ENCODE measurements around the gene BMPR2. TPM values are rescaled to one million over a fixed set of nuclear protein-coding genes. Genes with fewer than 3 reads are reported as not detected.

BMPR2 gene
- total and polyA plus RNA-seq, 2 of the 8 experiments (the other 6 are each of a cell fraction or from before 2014, with no cell fraction given), result 5.5 to 19.8 TPM

DNA sequence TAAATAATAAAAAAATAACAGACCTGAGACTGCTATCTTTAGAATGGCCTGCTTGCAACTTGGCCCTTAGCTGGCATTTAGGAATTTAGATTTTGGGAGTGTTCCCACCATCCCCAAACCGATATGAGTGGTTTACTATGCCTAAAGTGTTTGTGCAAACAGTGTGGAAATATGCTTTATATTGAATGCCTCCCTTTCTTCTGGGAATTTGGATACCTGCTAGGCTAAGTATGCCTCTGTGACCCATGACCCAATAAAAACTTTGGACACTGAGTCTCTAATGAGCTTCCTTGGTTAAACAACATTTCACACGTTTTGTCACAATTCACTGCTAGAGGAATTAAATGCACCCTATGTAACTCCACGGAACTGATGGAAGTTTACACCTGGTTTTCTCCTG, 73.2 kb downstream of the BMPR2 start:
- H3K4ac ChIP-seq (replicated peaks; ENCODE audit: insufficient read length, low read depth, low read length), result no peak overlapping the region
- H3K23ac ChIP-seq (ENCODE audit: insufficient read length), result no peak overlapping the region
- no peak for DNase-seq (ENCODE audit: low read depth in 1 of 2, low spot score in 2 of 2)
- no peak overlapping the region for H4K8ac ChIP-seq (ENCODE audit: extremely low read depth, insufficient read depth, low read length)
- ChIA-PET CTCF (ENCODE audit: partially characterized antibody) (no interaction called here), POLR2A (ENCODE audit: partially characterized antibody) (no interaction called here)
- TF ChIP-seq POLR2A (IDR thresholded peaks at IDR 0.05; ENCODE audit: control extremely low read depth in 1 of 2, low read depth in 2 of 2, low read length in 2 of 2) (no peak), JUND (IDR thresholded peaks at IDR 0.05; ENCODE audit: low read length) (no peak), ZNF274 (IDR thresholded peaks at IDR 0.05; ENCODE audit: borderline replicate concordance, extremely low read depth, low read length) (no peak)
- no peak overlapping the region for H2AFZ ChIP-seq (ENCODE audit: low read length)
- H3K56ac ChIP-seq (replicated peaks; ENCODE audit: insufficient read length, low read depth, low read length), result no peak overlapping the region
- H3K27ac ChIP-seq (ENCODE audit: low read depth, low read length), result no peak overlapping the region
- no peak overlapping the region for H2BK15ac ChIP-seq (ENCODE audit: low read length)
- H3K4me3 ChIP-seq (ENCODE audit: extremely low read depth in 1 of 4, insufficient read depth in 2 of 4, low read depth in 3 of 4, low read length in 4 of 4), result no peak overlapping the region
- no peaks in the 10 kb centered on the region for H3K4me1 ChIP-seq (replicated peaks in 1 of 4; ENCODE audit: control insufficient read depth in 3 of 4, insufficient read depth in 4 of 4, low read length in 3 of 4)
- H4K91ac ChIP-seq (replicated peaks; ENCODE audit: insufficient read length, low read length), result no peak overlapping the region
- H3K23me2 ChIP-seq (ENCODE audit: low read depth, low read length), result no peaks in the 10 kb centered on the region
- H3K18ac ChIP-seq (ENCODE audit: extremely low read depth, low read length), result no peak overlapping the region
- no peaks in the 10 kb centered on the region for H3K9me3 ChIP-seq (ENCODE audit: insufficient read depth in 2 of 2, low read depth in 1 of 2, low read length in 1 of 2)
- H2BK12ac ChIP-seq (ENCODE audit: low read depth, low read length), result no peak overlapping the region
- no peaks in the 10 kb centered on the region for H4K20me1 ChIP-seq (replicated peaks in 1 of 2; ENCODE audit: control insufficient read depth in 1 of 2, insufficient read depth in 2 of 2, low read length in 2 of 2)
- no peak overlapping the region for H2AK5ac ChIP-seq (ENCODE audit: low read depth, low read length)
- no peaks in the 10 kb centered on the region for H3K79me2 ChIP-seq (ENCODE audit: control insufficient read depth in 1 of 2, insufficient read depth in 2 of 2, low read length in 2 of 2)
- H2BK120ac ChIP-seq (replicated peaks; ENCODE audit: low read depth, low read length), result no peak overlapping the region
- WGBS, 2 experiments (ENCODE audit: extremely low coverage in 1 of 2, insufficient coverage in 1 of 2, insufficient read length in 1 of 2, insufficient replicate concordance in 2 of 2, low coverage in 1 of 2, low lambda C conversion rate in 2 of 2, missing lambda C conversion rate in 1 of 2), result 95% methylated on average over 3 of the region's 3 CpGs; no CpG with 5 or more reads in 1 of the 2 experiments
- no peak overlapping the region for H2BK20ac ChIP-seq (ENCODE audit: low read length)
- H4K5ac ChIP-seq (ENCODE audit: insufficient read length, low read depth, low read length), result no peak overlapping the region
- H3K4me2 ChIP-seq (ENCODE audit: insufficient read depth in 1 of 2, low read depth in 2 of 2, low read length in 2 of 2), result no peak overlapping the region
- no peaks in the 10 kb centered on the region for H3K36me3 ChIP-seq (ENCODE audit: control insufficient read depth in 2 of 4, insufficient read depth in 4 of 4, low read length in 3 of 4)
- H3K27me3 ChIP-seq (replicated peaks in 1 of 4; ENCODE audit: control insufficient read depth in 3 of 4, extremely low read depth in 1 of 4, insufficient read depth in 3 of 4, low read length in 3 of 4), result no peaks in the 10 kb centered on the region
- no peak overlapping the region for H2BK5ac ChIP-seq (ENCODE audit: low read depth, low read length)
- H3K9ac ChIP-seq (replicated peaks in 1 of 4; ENCODE audit: extremely low read depth in 1 of 4, low read depth in 3 of 4, low read length in 3 of 4), result no peak overlapping the region
- H3K79me1 ChIP-seq (ENCODE audit: low read depth, low read length), result peaks cover 2% of the 10 kb centered on the region; the same call in 1 of the 2 replicates
- no peak for FAIRE-seq
- no peak overlapping the region for H3K14ac ChIP-seq (ENCODE audit: insufficient read length)
